SK-N-SH treated with all-trans-retinoic acid at 6 μM for 48 hours (cell line): ENCODE results near the gene PIGS.

Source experiments
- ARNTL ChIP-seq: fragments of 450-650 bp; formaldehyde crosslinking; IDR thresholded peaks from 2 replicates; pipeline ENCODE4 v1.5.0; 2020; ENCODE audit warnings: low read depth, mild to moderate bottlenecking, moderate library complexity, borderline replicate concordance
- TF ChIP-seq, protein P1 (sequence below): fragments of 250-450 bp; sonication (Bioruptor Pico); IDR thresholded peaks from 2 replicates; pipeline ENCODE4 v1.8.0; 2020; ENCODE audit warnings: mild to moderate bottlenecking, moderate library complexity, borderline replicate concordance
- TF ChIP-seq, protein P2 (sequence below): fragments of 250-450 bp; sonication (Bioruptor Pico); IDR thresholded peaks from 2 replicates; pipeline ENCODE4 v1.8.0; 2021; ENCODE audit warnings: low read depth, mild to moderate bottlenecking, moderate library complexity, borderline replicate concordance
- TF ChIP-seq, protein P3 (sequence below): fragments of 250-450 bp; sonication (Bioruptor Pico); IDR thresholded peaks from 2 replicates; pipeline ENCODE4 v1.5.1; 2021; ENCODE audit warnings: mild to moderate bottlenecking, moderate library complexity
- TF ChIP-seq, protein P4 (sequence below): fragments of 250-450 bp; sonication (Bioruptor Pico); IDR thresholded peaks from 2 replicates; pipeline ENCODE4 v1.5.1; 2020; ENCODE audit warnings: low read depth, mild to moderate bottlenecking, moderate library complexity

DNA sequence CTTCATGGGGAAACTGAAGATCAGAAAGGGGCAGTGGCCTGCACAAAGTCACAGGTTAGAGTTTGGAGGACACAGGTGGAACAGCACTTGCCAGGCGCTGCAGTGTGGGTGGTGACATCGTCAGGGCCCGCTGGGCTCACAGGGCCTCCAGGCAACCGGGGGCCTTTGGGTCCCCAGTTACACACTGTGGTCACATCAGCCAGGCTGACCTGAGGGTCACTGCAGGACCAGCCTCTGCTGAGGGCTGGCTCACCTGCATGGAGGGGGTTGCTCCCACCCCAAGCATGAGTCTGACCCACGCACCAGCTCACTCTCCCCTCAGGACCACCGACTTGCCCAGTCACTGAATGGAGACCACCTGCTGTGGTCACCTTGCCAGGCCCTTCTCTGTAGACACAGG, 48.1 kb downstream of the PIGS start:
- TF ChIP-seq ARNTL (CRISPR knock-in tag) = no peak
- TF ChIP-seq, protein P1, sequence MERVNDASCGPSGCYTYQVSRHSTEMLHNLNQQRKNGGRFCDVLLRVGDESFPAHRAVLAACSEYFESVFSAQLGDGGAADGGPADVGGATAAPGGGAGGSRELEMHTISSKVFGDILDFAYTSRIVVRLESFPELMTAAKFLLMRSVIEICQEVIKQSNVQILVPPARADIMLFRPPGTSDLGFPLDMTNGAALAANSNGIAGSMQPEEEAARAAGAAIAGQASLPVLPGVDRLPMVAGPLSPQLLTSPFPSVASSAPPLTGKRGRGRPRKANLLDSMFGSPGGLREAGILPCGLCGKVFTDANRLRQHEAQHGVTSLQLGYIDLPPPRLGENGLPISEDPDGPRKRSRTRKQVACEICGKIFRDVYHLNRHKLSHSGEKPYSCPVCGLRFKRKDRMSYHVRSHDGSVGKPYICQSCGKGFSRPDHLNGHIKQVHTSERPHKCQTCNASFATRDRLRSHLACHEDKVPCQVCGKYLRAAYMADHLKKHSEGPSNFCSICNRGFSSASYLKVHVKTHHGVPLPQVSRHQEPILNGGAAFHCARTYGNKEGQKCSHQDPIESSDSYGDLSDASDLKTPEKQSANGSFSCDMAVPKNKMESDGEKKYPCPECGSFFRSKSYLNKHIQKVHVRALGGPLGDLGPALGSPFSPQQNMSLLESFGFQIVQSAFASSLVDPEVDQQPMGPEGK = no peak
- TF ChIP-seq, protein P2, sequence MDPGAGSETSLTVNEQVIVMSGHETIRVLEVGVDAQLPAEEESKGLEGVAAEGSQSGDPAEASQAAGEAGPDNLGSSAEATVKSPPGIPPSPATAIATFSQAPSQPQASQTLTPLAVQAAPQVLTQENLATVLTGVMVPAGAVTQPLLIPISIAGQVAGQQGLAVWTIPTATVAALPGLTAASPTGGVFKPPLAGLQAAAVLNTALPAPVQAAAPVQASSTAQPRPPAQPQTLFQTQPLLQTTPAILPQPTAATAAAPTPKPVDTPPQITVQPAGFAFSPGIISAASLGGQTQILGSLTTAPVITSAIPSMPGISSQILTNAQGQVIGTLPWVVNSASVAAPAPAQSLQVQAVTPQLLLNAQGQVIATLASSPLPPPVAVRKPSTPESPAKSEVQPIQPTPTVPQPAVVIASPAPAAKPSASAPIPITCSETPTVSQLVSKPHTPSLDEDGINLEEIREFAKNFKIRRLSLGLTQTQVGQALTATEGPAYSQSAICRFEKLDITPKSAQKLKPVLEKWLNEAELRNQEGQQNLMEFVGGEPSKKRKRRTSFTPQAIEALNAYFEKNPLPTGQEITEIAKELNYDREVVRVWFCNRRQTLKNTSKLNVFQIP (CRISPR knock-in tag) = no peak
- TF ChIP-seq, protein P3, sequence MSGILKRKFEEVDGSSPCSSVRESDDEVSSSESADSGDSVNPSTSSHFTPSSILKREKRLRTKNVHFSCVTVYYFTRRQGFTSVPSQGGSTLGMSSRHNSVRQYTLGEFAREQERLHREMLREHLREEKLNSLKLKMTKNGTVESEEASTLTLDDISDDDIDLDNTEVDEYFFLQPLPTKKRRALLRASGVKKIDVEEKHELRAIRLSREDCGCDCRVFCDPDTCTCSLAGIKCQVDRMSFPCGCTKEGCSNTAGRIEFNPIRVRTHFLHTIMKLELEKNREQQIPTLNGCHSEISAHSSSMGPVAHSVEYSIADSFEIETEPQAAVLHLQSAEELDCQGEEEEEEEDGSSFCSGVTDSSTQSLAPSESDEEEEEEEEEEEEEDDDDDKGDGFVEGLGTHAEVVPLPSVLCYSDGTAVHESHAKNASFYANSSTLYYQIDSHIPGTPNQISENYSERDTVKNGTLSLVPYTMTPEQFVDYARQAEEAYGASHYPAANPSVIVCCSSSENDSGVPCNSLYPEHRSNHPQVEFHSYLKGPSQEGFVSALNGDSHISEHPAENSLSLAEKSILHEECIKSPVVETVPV (CRISPR knock-in tag) = no peak
- TF ChIP-seq, protein P4, sequence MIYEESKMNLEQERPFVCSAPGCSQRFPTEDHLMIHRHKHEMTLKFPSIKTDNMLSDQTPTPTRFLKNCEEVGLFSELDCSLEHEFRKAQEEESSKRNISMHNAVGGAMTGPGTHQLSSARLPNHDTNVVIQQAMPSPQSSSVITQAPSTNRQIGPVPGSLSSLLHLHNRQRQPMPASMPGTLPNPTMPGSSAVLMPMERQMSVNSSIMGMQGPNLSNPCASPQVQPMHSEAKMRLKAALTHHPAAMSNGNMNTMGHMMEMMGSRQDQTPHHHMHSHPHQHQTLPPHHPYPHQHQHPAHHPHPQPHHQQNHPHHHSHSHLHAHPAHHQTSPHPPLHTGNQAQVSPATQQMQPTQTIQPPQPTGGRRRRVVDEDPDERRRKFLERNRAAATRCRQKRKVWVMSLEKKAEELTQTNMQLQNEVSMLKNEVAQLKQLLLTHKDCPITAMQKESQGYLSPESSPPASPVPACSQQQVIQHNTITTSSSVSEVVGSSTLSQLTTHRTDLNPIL (CRISPR knock-in tag) = no peak
